ENCODE results near the gene HDAC2. TPM values are rescaled to one million over a fixed set of nuclear protein-coding genes. Genes with fewer than 3 reads are reported as not detected.

Gene HDAC2
- total and polyA plus RNA-seq, 5 donors from 2014 or later = 46.5 to 80.9 (median 71.5) TPM

GRCh38 chr6:114007516-114007915, 36.6 kb upstream of the HDAC2 start:
- Histone ChIP-seq H3K36me3 (ENCODE audit: control insufficient read depth, insufficient read depth, low read length) (no peaks in the 10 kb centered on the region), H3K4me1 (ENCODE audit: control insufficient read depth, insufficient read depth, low read length, poor library complexity, severe bottlenecking) (no peaks in the 10 kb centered on the region), H3K4me3 (ENCODE audit: low read depth, low read length) (no peak overlapping the region), H3K27me3 (ENCODE audit: control insufficient read depth, insufficient read depth, low read length) (peaks cover 9% of the 10 kb centered on the region), H3K9me3 (ENCODE audit: control insufficient read depth in 2 of 2, low read length in 2 of 2) (no peaks in the 10 kb centered on the region), H3K27ac (ENCODE audit: insufficient read depth, low read length, poor library complexity, severe bottlenecking) (no peak overlapping the region)
- Mint-ChIP-seq H3K4me3 (no peak overlapping the region), H3K9me3 (peaks cover 0 to 3% (median 0%) of the 10 kb centered on the region in 7 donors), H3K4me1 (peaks cover 0 to 16% (median 11%) of the 10 kb centered on the region in 4 donors), H3K27me3 (peaks cover 27% of the 10 kb centered on the region), H3K36me3 (no peaks in the 10 kb centered on the region), H3K27ac (peak overlapping the region in 1 of 3 donors; percentile 47)
- DNase-seq (peak in 2 of 3 donors; percentile 6 to 73), ATAC-seq (ENCODE audit: low read depth in 2 of 2) (peak; percentile 60 to 67)

GRCh38 chr6:114001354-114001753, 30.4 kb upstream of the HDAC2 start:
- Histone ChIP-seq H3K36me3 (ENCODE audit: control insufficient read depth, insufficient read depth, low read length) (no peaks in the 10 kb centered on the region), H3K9me3 (ENCODE audit: control insufficient read depth in 2 of 2, low read length in 2 of 2) (no peaks in the 10 kb centered on the region), H3K27me3 (ENCODE audit: control insufficient read depth, insufficient read depth, low read length) (peaks cover 5% of the 10 kb centered on the region), H3K27ac (ENCODE audit: insufficient read depth, low read length, poor library complexity, severe bottlenecking) (no peak overlapping the region), H3K4me3 (ENCODE audit: low read depth, low read length) (no peak overlapping the region), H3K4me1 (ENCODE audit: control insufficient read depth, insufficient read depth, low read length, poor library complexity, severe bottlenecking) (no peaks in the 10 kb centered on the region)
- ATAC-seq (ENCODE audit: low read depth in 2 of 2) = no peak
- Mint-ChIP-seq H3K36me3 (no peaks in the 10 kb centered on the region), H3K9me3 (peaks cover 0 to 3% (median 0%) of the 10 kb centered on the region in 7 donors), H3K4me3 (no peak overlapping the region), H3K4me1 (no peaks in the 10 kb centered on the region), H3K27me3 (peaks cover 23% of the 10 kb centered on the region), H3K27ac (no peak overlapping the region)
- DNase-seq = no peak

- Histone ChIP-seq H3K4me3 (ENCODE audit: low read depth, low read length) (no peak overlapping the region), H3K36me3 (ENCODE audit: control insufficient read depth, insufficient read depth, low read length) (no peaks in the 10 kb centered on the region), H3K4me1 (ENCODE audit: control insufficient read depth, insufficient read depth, low read length, poor library complexity, severe bottlenecking) (no peaks in the 10 kb centered on the region), H3K27ac (ENCODE audit: insufficient read depth, low read length, poor library complexity, severe bottlenecking) (no peak overlapping the region), H3K27me3 (ENCODE audit: control insufficient read depth, insufficient read depth, low read length) (peaks cover 5% of the 10 kb centered on the region), H3K9me3 (ENCODE audit: control insufficient read depth in 2 of 2, low read length in 2 of 2) (no peaks in the 10 kb centered on the region)
- H3K4me1 Mint-ChIP-seq = peaks cover 0 to 4% (median under 1%) of the 10 kb centered on the region in 4 donors
- DNase-seq (no peak), ATAC-seq (ENCODE audit: low read depth in 2 of 2) (no peak)
- peaks cover 0 to 3% (median 0%) of the 10 kb centered on the region in 7 donors for H3K9me3 Mint-ChIP-seq
- peaks cover 23% of the 10 kb centered on the region for H3K27me3 Mint-ChIP-seq
- H3K4me3 Mint-ChIP-seq = no peak overlapping the region
- H3K36me3 Mint-ChIP-seq = no peaks in the 10 kb centered on the region
- no peak overlapping the region for H3K27ac Mint-ChIP-seq
Observed at GRCh38 chr6:114000069-114000468, 29.1 kb upstream of the HDAC2 start.

GRCh38 chr6:113999284-113999683, 28.3 kb upstream of the HDAC2 start:
- H3K36me3 Mint-ChIP-seq = no peaks in the 10 kb centered on the region
- Histone ChIP-seq H3K36me3 (ENCODE audit: control insufficient read depth, insufficient read depth, low read length) (no peaks in the 10 kb centered on the region), H3K4me3 (ENCODE audit: low read depth, low read length) (no peak overlapping the region), H3K4me1 (ENCODE audit: control insufficient read depth, insufficient read depth, low read length, poor library complexity, severe bottlenecking) (no peaks in the 10 kb centered on the region), H3K27me3 (ENCODE audit: control insufficient read depth, insufficient read depth, low read length) (peaks cover 3% of the 10 kb centered on the region), H3K27ac (ENCODE audit: insufficient read depth, low read length, poor library complexity, severe bottlenecking) (no peak overlapping the region), H3K9me3 (ENCODE audit: control insufficient read depth in 2 of 2, low read length in 2 of 2) (no peaks in the 10 kb centered on the region)
- H3K4me1 Mint-ChIP-seq = peaks cover 0 to 5% (median 2%) of the 10 kb centered on the region in 4 donors
- peaks cover 18% of the 10 kb centered on the region for H3K27me3 Mint-ChIP-seq
- peaks cover 0 to 3% (median 0%) of the 10 kb centered on the region in 7 donors for H3K9me3 Mint-ChIP-seq
- ATAC-seq (ENCODE audit: low read depth in 2 of 2) (no peak), DNase-seq (no peak)
- no peak overlapping the region for H3K27ac Mint-ChIP-seq
- H3K4me3 Mint-ChIP-seq = no peak overlapping the region

- H3K27me3 Mint-ChIP-seq = peaks cover 18% of the 10 kb centered on the region
- ATAC-seq (ENCODE audit: low read depth in 2 of 2) = no peak
- peaks cover 0 to 5% (median 2%) of the 10 kb centered on the region in 4 donors for H3K4me1 Mint-ChIP-seq
- no peak overlapping the region for H3K27ac Mint-ChIP-seq
- no peak overlapping the region for H3K4me3 Mint-ChIP-seq
- no peak overlapping the region for H3K4me3 ChIP-seq (ENCODE audit: low read depth, low read length)
- no peaks in the 10 kb centered on the region for H3K36me3 Mint-ChIP-seq
- no peak overlapping the region for H3K27ac ChIP-seq (ENCODE audit: insufficient read depth, low read length, poor library complexity, severe bottlenecking)
- DNase-seq = no peak
- peaks cover 0 to 3% (median 0%) of the 10 kb centered on the region in 7 donors for H3K9me3 Mint-ChIP-seq
- no peaks in the 10 kb centered on the region for H3K36me3 ChIP-seq (ENCODE audit: control insufficient read depth, insufficient read depth, low read length)
- peaks cover 3% of the 10 kb centered on the region for H3K27me3 ChIP-seq (ENCODE audit: control insufficient read depth, insufficient read depth, low read length)
- H3K4me1 ChIP-seq (ENCODE audit: control insufficient read depth, insufficient read depth, low read length, poor library complexity, severe bottlenecking) = no peaks in the 10 kb centered on the region
- H3K9me3 ChIP-seq (ENCODE audit: control insufficient read depth in 2 of 2, low read length in 2 of 2) = no peaks in the 10 kb centered on the region
Observed at GRCh38 chr6:113998811-113999210, 27.9 kb upstream of the HDAC2 start.

- peaks cover 0 to 4% (median 0%) of the 10 kb centered on the region in 7 donors for H3K9me3 Mint-ChIP-seq
- H3K4me3 Mint-ChIP-seq = no peak overlapping the region
- Histone ChIP-seq H3K9me3 (ENCODE audit: control insufficient read depth in 2 of 2, low read length in 2 of 2) (no peaks in the 10 kb centered on the region), H3K27me3 (ENCODE audit: control insufficient read depth, insufficient read depth, low read length) (peaks cover 3% of the 10 kb centered on the region), H3K4me3 (ENCODE audit: low read depth, low read length) (no peak overlapping the region), H3K27ac (ENCODE audit: insufficient read depth, low read length, poor library complexity, severe bottlenecking) (no peak overlapping the region), H3K36me3 (ENCODE audit: control insufficient read depth, insufficient read depth, low read length) (no peaks in the 10 kb centered on the region), H3K4me1 (ENCODE audit: control insufficient read depth, insufficient read depth, low read length, poor library complexity, severe bottlenecking) (no peaks in the 10 kb centered on the region)
- DNase-seq (no peak), ATAC-seq (ENCODE audit: low read depth in 2 of 2) (no peak)
- H3K4me1 Mint-ChIP-seq = peaks cover 0 to 5% (median 2%) of the 10 kb centered on the region in 4 donors
- no peak overlapping the region for H3K27ac Mint-ChIP-seq
- no peaks in the 10 kb centered on the region for H3K36me3 Mint-ChIP-seq
- H3K27me3 Mint-ChIP-seq = peaks cover 22% of the 10 kb centered on the region
Observed at GRCh38 chr6:113997116-113997515, 26.2 kb upstream of the HDAC2 start.

GRCh38 chr6:113995634-113996033, 24.7 kb upstream of the HDAC2 start:
- Histone ChIP-seq H3K9me3 (ENCODE audit: control insufficient read depth in 2 of 2, low read length in 2 of 2) (no peaks in the 10 kb centered on the region), H3K4me1 (ENCODE audit: control insufficient read depth, insufficient read depth, low read length, poor library complexity, severe bottlenecking) (no peaks in the 10 kb centered on the region), H3K4me3 (ENCODE audit: low read depth, low read length) (no peak overlapping the region), H3K36me3 (ENCODE audit: control insufficient read depth, insufficient read depth, low read length) (no peaks in the 10 kb centered on the region), H3K27ac (ENCODE audit: insufficient read depth, low read length, poor library complexity, severe bottlenecking) (no peak overlapping the region), H3K27me3 (ENCODE audit: control insufficient read depth, insufficient read depth, low read length) (peaks cover 3% of the 10 kb centered on the region)
- peaks cover 18% of the 10 kb centered on the region for H3K27me3 Mint-ChIP-seq
- H3K27ac Mint-ChIP-seq = no peak overlapping the region
- peaks cover 0 to 5% (median 2%) of the 10 kb centered on the region in 4 donors for H3K4me1 Mint-ChIP-seq
- ATAC-seq (ENCODE audit: low read depth in 2 of 2) (no peak), DNase-seq (no peak)
- H3K9me3 Mint-ChIP-seq = peaks cover 0 to 2% (median 0%) of the 10 kb centered on the region in 7 donors
- no peaks in the 10 kb centered on the region for H3K36me3 Mint-ChIP-seq
- H3K4me3 Mint-ChIP-seq = no peak overlapping the region

GRCh38 chr6:113994934-113995342, 24.0 kb upstream of the HDAC2 start:
- H3K27ac Mint-ChIP-seq = no peak overlapping the region
- H3K27ac ChIP-seq (ENCODE audit: insufficient read depth, low read length, poor library complexity, severe bottlenecking) = no peak overlapping the region
- H3K36me3 ChIP-seq (ENCODE audit: control insufficient read depth, insufficient read depth, low read length) = no peaks in the 10 kb centered on the region
- H3K9me3 ChIP-seq (ENCODE audit: control insufficient read depth in 2 of 2, low read length in 2 of 2) = no peaks in the 10 kb centered on the region
- peaks cover 0 to 2% (median 0%) of the 10 kb centered on the region in 7 donors for H3K9me3 Mint-ChIP-seq
- peaks cover 0 to 5% (median 2%) of the 10 kb centered on the region in 4 donors for H3K4me1 Mint-ChIP-seq
- peaks cover 18% of the 10 kb centered on the region for H3K27me3 Mint-ChIP-seq
- H3K4me3 ChIP-seq (ENCODE audit: low read depth, low read length) = no peak overlapping the region
- DNase-seq = peak in 1 of 3 donors; percentile 65
- H3K36me3 Mint-ChIP-seq = no peaks in the 10 kb centered on the region
- no peak overlapping the region for H3K4me3 Mint-ChIP-seq
- H3K4me1 ChIP-seq (ENCODE audit: control insufficient read depth, insufficient read depth, low read length, poor library complexity, severe bottlenecking) = no peaks in the 10 kb centered on the region
- no peaks in the 10 kb centered on the region for H3K27me3 ChIP-seq (ENCODE audit: control insufficient read depth, insufficient read depth, low read length)
- peak; percentile 64 for ATAC-seq (ENCODE audit: low read depth in 2 of 2)

Data from CD4-positive, CD25-positive, alpha-beta regulatory T cell (primary cell).